ENCODE measurements around the gene CCDC92.

DNA sequence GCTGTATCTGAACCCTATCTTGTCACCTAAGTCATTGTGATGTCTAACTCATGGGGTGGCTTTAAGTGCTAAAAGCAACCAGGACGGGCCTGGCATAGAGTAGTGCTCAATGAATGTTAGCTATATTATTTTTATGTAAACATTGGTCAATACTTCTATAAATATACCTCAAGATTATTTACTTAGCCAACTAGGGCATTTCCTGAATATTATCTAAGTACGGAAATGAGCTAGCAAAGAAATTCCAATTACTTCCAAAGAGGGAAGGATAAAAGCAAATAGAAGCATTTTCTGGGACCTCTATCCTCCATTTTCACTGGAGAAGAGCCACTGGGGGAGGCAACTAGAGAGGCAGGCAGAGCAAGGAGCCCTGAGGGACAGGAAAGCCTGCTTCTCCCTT is 20.6 kb downstream of the CCDC92 start:
- no peak for TF ChIP-seq EZH2phosphoT487 (IDR thresholded peaks at IDR 0.05; ENCODE audit: borderline replicate concordance, low read length)
- TF ChIP-seq, protein P1, sequence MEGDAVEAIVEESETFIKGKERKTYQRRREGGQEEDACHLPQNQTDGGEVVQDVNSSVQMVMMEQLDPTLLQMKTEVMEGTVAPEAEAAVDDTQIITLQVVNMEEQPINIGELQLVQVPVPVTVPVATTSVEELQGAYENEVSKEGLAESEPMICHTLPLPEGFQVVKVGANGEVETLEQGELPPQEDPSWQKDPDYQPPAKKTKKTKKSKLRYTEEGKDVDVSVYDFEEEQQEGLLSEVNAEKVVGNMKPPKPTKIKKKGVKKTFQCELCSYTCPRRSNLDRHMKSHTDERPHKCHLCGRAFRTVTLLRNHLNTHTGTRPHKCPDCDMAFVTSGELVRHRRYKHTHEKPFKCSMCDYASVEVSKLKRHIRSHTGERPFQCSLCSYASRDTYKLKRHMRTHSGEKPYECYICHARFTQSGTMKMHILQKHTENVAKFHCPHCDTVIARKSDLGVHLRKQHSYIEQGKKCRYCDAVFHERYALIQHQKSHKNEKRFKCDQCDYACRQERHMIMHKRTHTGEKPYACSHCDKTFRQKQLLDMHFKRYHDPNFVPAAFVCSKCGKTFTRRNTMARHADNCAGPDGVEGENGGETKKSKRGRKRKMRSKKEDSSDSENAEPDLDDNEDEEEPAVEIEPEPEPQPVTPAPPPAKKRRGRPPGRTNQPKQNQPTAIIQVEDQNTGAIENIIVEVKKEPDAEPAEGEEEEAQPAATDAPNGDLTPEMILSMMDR (IDR thresholded peaks at IDR 0.05; ENCODE audit: low read depth, low read length, poor library complexity, severe bottlenecking), result no peak
